Breast epithelium (tissue), 4 donors: ENCODE measurements around the gene RNASE11. TPM values are rescaled to one million over a fixed set of nuclear protein-coding genes. Genes with fewer than 3 reads are reported as not detected.
"Not testable (repeated sequence)": the region's sequence is repeated elsewhere in the genome, so short reads cannot be mapped to it uniquely, and the experiment has no call there.

Experiments
- DNase-seq, 2 donors: peaks; one replicate each; pipeline ENCODE4 v3.0.0-alpha.2; 2019; ENCODE audit warnings: low spot score in 2 of 2
- H3K27ac ChIP-seq, 2 donors: fragments of 200-600 bp; sonication (generic) in 1 of 2; one replicate each; pipeline ENCODE4 v1.5.1; 2016 to 2019; ENCODE audit warnings: mild to moderate bottlenecking in 1 of 2
- H3K27me3 ChIP-seq, 2 donors: fragments of 200-600 bp; sonication (generic) in 1 of 2; one replicate each; pipeline versions ENCODE4 v1.5.1 to v1.6.0; 2017 to 2019; ENCODE audit warnings: control low read depth in 1 of 2, mild to moderate bottlenecking in 1 of 2
- H3K36me3 ChIP-seq: fragments of 200-600 bp; one replicate; pipeline ENCODE4 v1.5.1; 2019
- H3K4me1 ChIP-seq, 2 donors: fragments of 200-600 bp; sonication (generic); one replicate each; pipeline ENCODE4 v1.5.1; 2016 to 2019; ENCODE audit warnings: control low read depth in 1 of 2
- H3K4me3 ChIP-seq, 3 donors: fragments of 200-600 bp; sonication (generic); 1 replicate in 2 of 3; 2 replicates in 1 of 3; pipeline ENCODE4 v1.5.1; 2016 to 2019; ENCODE audit warnings: mild to moderate bottlenecking in 3 of 3, moderate library complexity in 2 of 3
- H3K9me3 ChIP-seq, 2 donors: fragments of 200-600 bp; sonication (generic) in 1 of 2; one replicate each; pipeline ENCODE4 v1.5.1; 2016 to 2019; ENCODE audit warnings: control low read depth in 1 of 2
- POLR2A ChIP-seq: fragments of 450-650 bp; IDR thresholded peaks from one replicate; pipeline ENCODE4 v1.6.1; 2016; ENCODE audit warnings: antibody characterized with exemption, mild to moderate bottlenecking, moderate library complexity
- POLR2AphosphoS5 ChIP-seq, 3 donors: sonication (generic); formaldehyde crosslinking; IDR thresholded peaks; one replicate each; pipeline ENCODE4 v1.6.1; 2017; ENCODE audit warnings: antibody characterized with exemption in 3 of 3
- intact Hi-C: fragments of 100-400 bp; cut with DNase I; formaldehyde crosslinking; loops from one replicate; pipeline ENCODE4 v1.15.1; 2023; ENCODE audit warnings: low total_unique reads
- total RNA-seq, 3 donors: library from RNA; depleted of rRNA; stranded (reverse); fragments of >200 nt; gene quantifications; one replicate each; pipeline ENCODE4 v1.1.0, GENCODE V29; 2016
- TF ChIP-seq, protein P1 (sequence below), 3 donors: fragments of 450-650 bp; IDR thresholded peaks; one replicate each; pipeline ENCODE4 v1.5.1; 2016 to 2017; ENCODE audit warnings: antibody characterized with exemption in 3 of 3, mild to moderate bottlenecking in 3 of 3, moderate library complexity in 3 of 3

Gene RNASE11
- total RNA-seq, 3 donors from 2014 or later: not detected

DNA sequence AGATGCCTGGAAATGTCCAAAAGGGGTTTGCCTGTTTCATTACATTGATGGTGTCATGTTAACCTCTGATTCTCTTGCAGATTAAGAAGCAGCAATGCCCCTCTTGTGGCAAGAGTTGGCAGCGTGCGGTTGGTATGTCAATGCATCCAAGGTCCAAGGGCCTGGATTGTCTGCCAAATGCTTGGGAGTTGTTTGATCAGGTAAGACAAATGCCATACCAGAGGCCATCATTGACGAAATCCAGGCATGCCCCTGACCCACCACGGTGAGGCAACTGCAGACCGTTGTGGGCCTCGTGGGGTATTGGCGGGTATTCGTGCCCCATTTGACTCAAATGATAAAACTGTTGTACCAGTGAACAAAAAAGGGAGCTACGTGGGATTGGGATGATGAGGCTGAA lies 14.8 kb upstream of the RNASE11 start:
- Histone ChIP-seq H3K9me3 (no peaks in the 10 kb centered on the region), H3K27me3 (no peaks in the 10 kb centered on the region), H3K4me1 (no peaks in the 10 kb centered on the region), H3K36me3 (no peaks in the 10 kb centered on the region), H3K4me3 (no peak overlapping the region), H3K27ac (no peak overlapping the region)
- no peak for DNase-seq
- intact Hi-C loops: loop anchor here (10.0 kb wide), 1 partner anchor 148 kb away; the partner anchor contains the start of genes APEX1 and OSGEP
- TF ChIP-seq, protein P1, sequence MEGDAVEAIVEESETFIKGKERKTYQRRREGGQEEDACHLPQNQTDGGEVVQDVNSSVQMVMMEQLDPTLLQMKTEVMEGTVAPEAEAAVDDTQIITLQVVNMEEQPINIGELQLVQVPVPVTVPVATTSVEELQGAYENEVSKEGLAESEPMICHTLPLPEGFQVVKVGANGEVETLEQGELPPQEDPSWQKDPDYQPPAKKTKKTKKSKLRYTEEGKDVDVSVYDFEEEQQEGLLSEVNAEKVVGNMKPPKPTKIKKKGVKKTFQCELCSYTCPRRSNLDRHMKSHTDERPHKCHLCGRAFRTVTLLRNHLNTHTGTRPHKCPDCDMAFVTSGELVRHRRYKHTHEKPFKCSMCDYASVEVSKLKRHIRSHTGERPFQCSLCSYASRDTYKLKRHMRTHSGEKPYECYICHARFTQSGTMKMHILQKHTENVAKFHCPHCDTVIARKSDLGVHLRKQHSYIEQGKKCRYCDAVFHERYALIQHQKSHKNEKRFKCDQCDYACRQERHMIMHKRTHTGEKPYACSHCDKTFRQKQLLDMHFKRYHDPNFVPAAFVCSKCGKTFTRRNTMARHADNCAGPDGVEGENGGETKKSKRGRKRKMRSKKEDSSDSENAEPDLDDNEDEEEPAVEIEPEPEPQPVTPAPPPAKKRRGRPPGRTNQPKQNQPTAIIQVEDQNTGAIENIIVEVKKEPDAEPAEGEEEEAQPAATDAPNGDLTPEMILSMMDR (IDR thresholded peaks at IDR 0.05): no peak
- TF ChIP-seq POLR2A (no peak), POLR2AphosphoS5 (IDR thresholded peaks at IDR 0.05) (no peak)

DNA sequence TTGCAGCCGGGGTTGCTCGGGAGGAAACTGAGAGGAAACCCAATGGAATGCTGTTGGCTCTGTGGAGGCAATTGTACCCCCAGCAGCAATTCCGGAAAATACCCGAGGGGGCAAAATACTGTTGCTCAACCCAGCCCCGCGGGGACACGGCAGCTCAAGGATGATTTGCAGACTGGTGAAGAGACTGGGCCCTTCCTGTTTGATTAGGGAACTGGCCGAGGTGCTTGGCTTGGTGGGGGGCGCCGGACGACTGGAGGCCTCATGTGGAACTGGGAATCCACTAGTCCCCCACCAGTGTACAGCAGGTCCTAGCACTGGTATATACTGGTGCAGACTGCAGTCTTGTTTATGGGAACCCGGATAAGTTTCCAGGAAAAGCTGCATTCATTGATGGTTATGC lies 13.7 kb upstream of the RNASE11 start:
- no peak for DNase-seq
- no peaks in the 10 kb centered on the region for H3K27me3 ChIP-seq
- H3K4me3 ChIP-seq: no peak overlapping the region
- intact Hi-C loops: loop anchor here (10.0 kb wide), 1 partner anchor 147 kb away; the partner anchor contains the start of genes APEX1 and OSGEP
- H3K9me3 ChIP-seq: no peaks in the 10 kb centered on the region
- no peak overlapping the region for H3K27ac ChIP-seq
- TF ChIP-seq, protein P1 (IDR thresholded peaks at IDR 0.05): no peak
- no peak for TF ChIP-seq POLR2AphosphoS5 (IDR thresholded peaks at IDR 0.05)
- TF ChIP-seq POLR2A: no peak
- no peaks in the 10 kb centered on the region for H3K36me3 ChIP-seq
- no peaks in the 10 kb centered on the region for H3K4me1 ChIP-seq

DNA sequence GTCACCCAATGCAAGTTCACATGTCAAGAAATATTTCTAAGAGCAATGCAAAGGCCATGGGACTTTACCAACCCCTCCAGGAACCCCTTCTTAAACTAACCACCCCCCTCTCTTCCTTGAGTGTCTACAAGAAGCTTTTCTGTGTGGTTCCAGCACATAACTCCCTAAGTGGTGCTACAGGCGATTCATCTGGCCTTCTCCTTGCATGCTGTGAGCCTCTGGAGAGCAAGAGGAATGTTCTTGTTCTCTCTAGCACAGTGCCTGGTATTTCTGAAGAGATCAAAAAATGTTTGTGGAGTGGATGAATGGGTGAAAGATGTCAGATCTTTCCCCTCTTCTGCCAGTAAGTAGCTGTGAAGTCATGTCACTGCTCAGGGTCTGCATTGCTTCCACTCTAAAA lies 9.3 kb upstream of the RNASE11 start:
- no peaks in the 10 kb centered on the region for H3K9me3 ChIP-seq
- TF ChIP-seq, protein P1 (IDR thresholded peaks at IDR 0.05): no peak
- TF ChIP-seq POLR2A (no peak), POLR2AphosphoS5 (IDR thresholded peaks at IDR 0.05) (no peak)
- H3K4me1 ChIP-seq: no peaks in the 10 kb centered on the region
- intact Hi-C loops: no loop called here
- DNase-seq: no peak
- no peak overlapping the region for H3K27ac ChIP-seq
- H3K36me3 ChIP-seq: no peaks in the 10 kb centered on the region
- no peak overlapping the region for H3K4me3 ChIP-seq
- H3K27me3 ChIP-seq: no peaks in the 10 kb centered on the region

DNA sequence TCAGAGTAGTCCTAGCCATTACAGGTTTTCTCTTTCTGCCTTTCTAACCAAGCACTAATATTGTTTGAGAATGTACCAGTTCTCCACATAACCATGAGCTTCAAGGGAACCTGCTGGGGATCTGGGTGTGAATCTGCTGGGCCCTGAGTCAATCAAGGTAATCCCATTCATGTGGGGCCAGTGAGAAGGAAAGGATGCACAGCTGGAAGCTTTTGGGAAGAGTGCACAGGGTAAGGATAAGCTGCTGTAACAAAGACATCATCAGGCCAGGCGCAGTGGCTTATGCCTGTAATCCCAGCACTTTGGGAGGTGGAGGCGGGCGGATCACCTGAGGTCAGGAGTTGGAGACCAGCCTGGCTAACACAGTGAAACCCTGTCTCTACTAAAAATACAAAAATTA lies 7.9 kb upstream of the RNASE11 start:
- H3K4me1 ChIP-seq, H3K27me3 ChIP-seq, H3K36me3 ChIP-seq, H3K9me3 ChIP-seq, intact Hi-C loops, H3K27ac ChIP-seq, DNase-seq, H3K4me3 ChIP-seq: not testable (repeated sequence)

DNA sequence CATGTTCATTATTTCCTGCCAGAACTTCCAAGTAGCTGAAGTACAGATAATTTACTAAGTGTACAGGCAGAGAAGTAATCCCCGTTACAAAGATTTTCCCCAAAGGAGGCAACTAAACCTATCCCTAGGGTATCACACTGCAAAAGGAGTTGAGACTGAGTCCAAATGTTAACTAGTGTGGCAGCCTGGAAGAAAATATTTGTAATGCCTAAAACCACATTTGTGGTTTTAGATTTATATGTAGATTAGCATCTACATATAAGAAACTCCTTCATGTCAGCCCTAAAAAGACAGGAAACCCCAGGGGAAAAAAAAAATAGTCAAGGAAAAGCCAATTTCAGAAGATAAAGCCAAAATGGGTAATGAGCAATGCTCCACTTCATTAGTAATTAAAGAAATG lies 4.8 kb upstream of the RNASE11 start:
- no peak for DNase-seq
- Histone ChIP-seq H3K9me3 (no peaks in the 10 kb centered on the region), H3K4me1 (no peaks in the 10 kb centered on the region), H3K27ac (no peak overlapping the region), H3K27me3 (no peaks in the 10 kb centered on the region), H3K36me3 (no peaks in the 10 kb centered on the region), H3K4me3 (no peak overlapping the region)
- TF ChIP-seq, protein P1 (IDR thresholded peaks at IDR 0.05): no peak
- TF ChIP-seq POLR2AphosphoS5 (IDR thresholded peaks at IDR 0.05): no peak
- intact Hi-C loops: no loop called here

DNA sequence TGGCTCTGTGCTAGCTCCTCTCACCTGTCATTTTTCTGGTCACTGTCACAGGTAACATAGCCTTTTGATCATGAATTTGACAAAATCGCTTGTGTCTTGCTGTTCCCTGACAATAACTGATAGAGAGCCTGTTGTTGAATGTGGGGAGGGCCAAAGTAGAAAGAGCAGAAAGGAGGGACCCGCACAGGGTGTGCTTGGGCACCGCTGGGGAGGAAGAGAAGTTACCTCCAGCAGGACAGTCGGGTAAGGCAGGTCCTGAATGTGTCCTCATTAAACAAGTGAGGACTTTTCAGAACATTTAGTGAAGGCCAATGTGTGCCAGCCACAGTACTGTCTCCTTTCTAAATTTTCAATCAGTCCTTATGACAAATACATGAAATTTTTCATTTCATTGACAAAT lies 3.4 kb upstream of the RNASE11 start, which contains the start of gene RNASE12:
RNASE12 (minus strand) TSS at position 142 of the 400 bp plus-strand sequence. CDS start 653 bp downstream, outside the sequence.
- Histone ChIP-seq H3K27me3 (no peaks in the 10 kb centered on the region), H3K4me3 (no peak within 1 kb of the TSS), H3K27ac (no peak within 1 kb of the TSS), H3K36me3 (no peaks in the 10 kb centered on the region), H3K4me1 (no peaks in the 10 kb centered on the region), H3K9me3 (no peaks in the 10 kb centered on the region)
- DNase-seq: no peak
- no peak for TF ChIP-seq POLR2A
- TF ChIP-seq POLR2AphosphoS5 (IDR thresholded peaks at IDR 0.05): no peak
- TF ChIP-seq, protein P1 (IDR thresholded peaks at IDR 0.05): no peak
- intact Hi-C loops: no loop called here
